Measurements from ENCODE around the gene VEZF1.

The VEZF1 gene

GRCh38 chr17:57947369-57947768 lies 40.7 kb downstream of the VEZF1 start:
- DNase-seq = no peak

- DNase-seq = peak; percentile 46
Measured at GRCh38 chr17:57946798-57947358, 41.2 kb downstream of the VEZF1 start.

- DNase-seq = no peak
Measured at GRCh38 chr17:57945996-57946797, 41.9 kb downstream of the VEZF1 start.

GRCh38 chr17:57944908-57945307 lies 43.1 kb downstream of the VEZF1 start:
- DNase-seq = no peak

GRCh38 chr17:57943645-57944044 lies 44.4 kb downstream of the VEZF1 start:
- no peak for DNase-seq

- no peak for DNase-seq
Measured at GRCh38 chr17:57943140-57943539, 44.9 kb downstream of the VEZF1 start.

- DNase-seq = no peak
Measured at GRCh38 chr17:57941384-57942370, 46.4 kb downstream of the VEZF1 start.

- DNase-seq = peak; percentile 75
Measured at GRCh38 chr17:57940653-57941329, 47.3 kb downstream of the VEZF1 start.

- peak; percentile 46 for DNase-seq
Measured at GRCh38 chr17:57940231-57940630, 47.8 kb downstream of the VEZF1 start.

- DNase-seq = peak; percentile 91
Measured at GRCh38 chr17:57939797-57940196, 48.3 kb downstream of the VEZF1 start.

- no peak for DNase-seq
Measured at GRCh38 chr17:57938061-57938502, 50.0 kb downstream of the VEZF1 start.

GRCh38 chr17:57937492-57937891 lies 50.6 kb downstream of the VEZF1 start:
- no peak for DNase-seq

- DNase-seq = no peak
Measured at GRCh38 chr17:57935833-57936807, 51.9 kb downstream of the VEZF1 start.

GRCh38 chr17:57931488-57932137 lies 56.4 kb downstream of the VEZF1 start:
- no peak for DNase-seq

- DNase-seq = no peak
Measured at GRCh38 chr17:57930239-57930638, 57.8 kb downstream of the VEZF1 start.

- no peak for DNase-seq
Measured at GRCh38 chr17:57929386-57929785, 58.7 kb downstream of the VEZF1 start.

- no peak for DNase-seq
Measured at GRCh38 chr17:57928928-57929327, 59.1 kb downstream of the VEZF1 start.

GRCh38 chr17:57927048-57927723 lies 60.9 kb downstream of the VEZF1 start:
- DNase-seq = no peak

- DNase-seq = no peak
Measured at GRCh38 chr17:57926723-57927047, 61.4 kb downstream of the VEZF1 start.

GRCh38 chr17:57925361-57925990 lies 62.6 kb downstream of the VEZF1 start:
- DNase-seq = peak; percentile 86

Measured in NCI-H1436 (cell line).